GM21737 (cell line): Measurements from ENCODE around the gene FKBP8.
A peak's percentile ranks its signal among the peaks of the same experiment; 100 is the strongest.
"Not testable (repeated sequence)": the region's sequence is repeated elsewhere in the genome, so short reads cannot be mapped to it uniquely, and the experiment has no call there.

Experiments
- ATAC-seq: cut with Tn5 transposase; IDR thresholded peaks from one replicate; pipeline ENCODE4 v1.9.1; 2021; ENCODE audit warnings: mild to moderate bottlenecking, moderate library complexity; ENCODE audit not compliant: unreplicated experiment

Gene FKBP8

GRCh38 chr19:18559685-18560084, 16.3 kb upstream of the FKBP8 start:
- no peak for ATAC-seq

GRCh38 chr19:18558604-18559003, 15.2 kb upstream of the FKBP8 start:
- no peak for ATAC-seq

GRCh38 chr19:18558202-18558555, 14.8 kb upstream of the FKBP8 start:
- ATAC-seq = no peak

- peak; percentile 95 for ATAC-seq
Measured at GRCh38 chr19:18557411-18558201, 14.2 kb upstream of the FKBP8 start, which contains the start of gene KXD1. KXD1 (plus strand) TSS chr19:18557870; CDS start chr19:18562057, 4,187 bp downstream.

- ATAC-seq = no peak
Measured at GRCh38 chr19:18551631-18552030, 8.3 kb upstream of the FKBP8 start.

GRCh38 chr19:18543814-18544475, 572 bp upstream of the FKBP8 start:
- ATAC-seq = peak; percentile 50

GRCh38 chr19:18541992-18542940, 1.1 kb downstream of the FKBP8 start:
- no peak for ATAC-seq

- ATAC-seq = no peak
Measured at GRCh38 chr19:18541258-18541991, 1.9 kb downstream of the FKBP8 start.

GRCh38 chr19:18540200-18540599, 3.2 kb downstream of the FKBP8 start:
- ATAC-seq = not testable (repeated sequence)

GRCh38 chr19:18539372-18539771, 4.0 kb downstream of the FKBP8 start:
- no peak for ATAC-seq

GRCh38 chr19:18538115-18538514, 5.3 kb downstream of the FKBP8 start:
- no peak for ATAC-seq

- ATAC-seq = no peak
Measured at GRCh38 chr19:18537431-18537830, 5.9 kb downstream of the FKBP8 start.

GRCh38 chr19:18536475-18536874, 6.9 kb downstream of the FKBP8 start:
- no peak for ATAC-seq

GRCh38 chr19:18533058-18533457, 10.3 kb downstream of the FKBP8 start:
- ATAC-seq = no peak

GRCh38 chr19:18532168-18532890, 11.0 kb downstream of the FKBP8 start:
- ATAC-seq = no peak

- no peak for ATAC-seq
Measured at GRCh38 chr19:18531485-18531884, 11.9 kb downstream of the FKBP8 start.

- ATAC-seq = no peak
Measured at GRCh38 chr19:18529782-18530181, 13.6 kb downstream of the FKBP8 start.

GRCh38 chr19:18526316-18526715, 17.1 kb downstream of the FKBP8 start:
- no peak for ATAC-seq

GRCh38 chr19:18523841-18524240, 19.5 kb downstream of the FKBP8 start:
- ATAC-seq = no peak

- ATAC-seq = not testable (repeated sequence)
Measured at GRCh38 chr19:18522862-18523440, 20.4 kb downstream of the FKBP8 start.
